ENCODE data around the gene TULP4.

The TULP4 gene

DNA sequence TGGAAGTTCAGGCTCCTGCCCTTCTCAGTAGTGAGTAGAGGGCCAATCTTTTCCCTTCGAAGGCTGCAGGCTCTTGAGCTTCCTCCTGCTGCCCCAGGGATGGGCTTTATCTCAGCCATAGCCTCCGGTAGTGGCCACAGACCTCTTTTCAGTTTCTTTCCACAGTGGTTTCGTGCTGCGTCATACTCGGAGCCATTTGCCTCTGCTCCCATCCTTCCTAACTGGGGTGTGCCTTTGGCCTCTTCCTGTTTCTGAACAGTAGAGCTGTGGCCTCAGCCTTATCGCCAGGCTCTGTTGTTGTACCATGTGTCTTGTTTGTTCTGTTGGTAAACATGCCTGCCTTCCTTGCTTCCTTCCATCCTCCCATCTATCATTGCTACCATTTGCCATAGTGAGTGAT lies 54.1 kb downstream of the TULP4 start:
- no peak overlapping the region for H3K4me3 ChIP-seq (ENCODE audit: low read length)
- TF ChIP-seq, protein P1, sequence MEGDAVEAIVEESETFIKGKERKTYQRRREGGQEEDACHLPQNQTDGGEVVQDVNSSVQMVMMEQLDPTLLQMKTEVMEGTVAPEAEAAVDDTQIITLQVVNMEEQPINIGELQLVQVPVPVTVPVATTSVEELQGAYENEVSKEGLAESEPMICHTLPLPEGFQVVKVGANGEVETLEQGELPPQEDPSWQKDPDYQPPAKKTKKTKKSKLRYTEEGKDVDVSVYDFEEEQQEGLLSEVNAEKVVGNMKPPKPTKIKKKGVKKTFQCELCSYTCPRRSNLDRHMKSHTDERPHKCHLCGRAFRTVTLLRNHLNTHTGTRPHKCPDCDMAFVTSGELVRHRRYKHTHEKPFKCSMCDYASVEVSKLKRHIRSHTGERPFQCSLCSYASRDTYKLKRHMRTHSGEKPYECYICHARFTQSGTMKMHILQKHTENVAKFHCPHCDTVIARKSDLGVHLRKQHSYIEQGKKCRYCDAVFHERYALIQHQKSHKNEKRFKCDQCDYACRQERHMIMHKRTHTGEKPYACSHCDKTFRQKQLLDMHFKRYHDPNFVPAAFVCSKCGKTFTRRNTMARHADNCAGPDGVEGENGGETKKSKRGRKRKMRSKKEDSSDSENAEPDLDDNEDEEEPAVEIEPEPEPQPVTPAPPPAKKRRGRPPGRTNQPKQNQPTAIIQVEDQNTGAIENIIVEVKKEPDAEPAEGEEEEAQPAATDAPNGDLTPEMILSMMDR (IDR thresholded peaks at IDR 0.05; ENCODE audit: insufficient read depth, low read depth, low read length, missing control alignments): no peak
- no peak for DNase-seq (ENCODE audit: low read depth)

DNA sequence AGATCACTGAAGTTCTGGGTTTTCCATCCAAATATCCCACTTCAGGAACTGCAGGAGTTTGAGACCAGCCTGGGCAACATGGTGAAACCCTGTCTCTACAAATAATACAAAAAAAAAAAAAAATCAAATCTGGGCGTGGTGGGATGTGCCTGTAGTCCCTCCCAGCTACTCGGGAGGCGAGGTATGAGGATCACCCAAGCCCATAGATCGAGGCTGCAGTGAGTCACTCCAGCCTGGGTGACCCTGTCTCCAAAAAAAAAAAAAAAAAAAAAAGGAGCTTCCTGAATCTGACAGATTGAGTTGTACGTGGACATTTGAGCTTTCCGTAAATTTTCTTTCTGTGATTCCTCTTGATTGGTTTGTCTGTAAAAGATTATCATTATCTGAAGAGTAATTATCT lies 55.6 kb downstream of the TULP4 start:
- TF ChIP-seq, protein P1 (IDR thresholded peaks at IDR 0.05; ENCODE audit: insufficient read depth, low read depth, low read length, missing control alignments): no peak
- no peak overlapping the region for H3K4me3 ChIP-seq (ENCODE audit: low read length)
- no peak for DNase-seq (ENCODE audit: low read depth)

DNA sequence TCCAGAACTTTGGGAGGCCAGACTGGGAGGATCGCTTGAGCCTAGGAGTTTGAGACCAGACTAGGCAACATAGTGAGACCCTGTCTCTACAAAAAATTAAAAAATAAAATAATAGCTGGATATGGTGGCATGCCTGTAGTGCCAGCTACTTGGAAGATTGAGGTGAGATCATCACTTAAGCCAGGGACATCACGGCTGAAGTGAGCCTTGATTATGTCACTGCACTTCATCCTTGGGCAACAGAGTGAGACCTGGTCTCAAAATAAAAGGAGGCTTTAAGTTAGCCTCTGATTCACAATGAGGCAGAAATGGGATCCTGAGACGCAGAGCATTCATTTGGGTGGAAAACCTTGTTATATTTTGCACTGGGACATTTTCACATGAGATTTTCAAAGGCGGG lies 57.0 kb downstream of the TULP4 start:
- TF ChIP-seq, protein P1 (IDR thresholded peaks at IDR 0.05; ENCODE audit: insufficient read depth, low read depth, low read length, missing control alignments): no peak
- no peak for DNase-seq (ENCODE audit: low read depth)
- H3K4me3 ChIP-seq (ENCODE audit: low read length): no peak overlapping the region

DNA sequence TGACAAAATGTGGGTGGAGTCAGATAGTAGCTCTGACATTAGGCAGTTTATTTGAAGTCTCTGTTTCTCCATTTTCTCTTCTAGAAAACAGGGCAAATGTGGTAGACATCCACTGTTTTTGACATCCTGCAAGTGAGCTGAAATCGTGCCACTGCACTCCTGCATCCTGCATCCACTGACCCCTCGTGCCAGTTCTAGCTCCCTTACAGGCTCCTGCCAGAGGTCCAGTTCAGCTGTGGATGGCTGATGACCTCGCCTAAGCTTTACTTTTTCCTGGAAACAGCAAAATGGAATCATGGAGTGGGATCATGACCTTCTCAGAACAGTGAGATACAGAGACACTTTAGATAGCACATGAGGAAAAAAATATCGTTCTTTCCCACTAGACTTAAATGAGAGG lies 58.5 kb downstream of the TULP4 start:
- H3K4me3 ChIP-seq (ENCODE audit: low read length): no peak overlapping the region
- no peak for DNase-seq (ENCODE audit: low read depth)
- TF ChIP-seq, protein P1 (IDR thresholded peaks at IDR 0.05; ENCODE audit: insufficient read depth, low read depth, low read length, missing control alignments): no peak

DNA sequence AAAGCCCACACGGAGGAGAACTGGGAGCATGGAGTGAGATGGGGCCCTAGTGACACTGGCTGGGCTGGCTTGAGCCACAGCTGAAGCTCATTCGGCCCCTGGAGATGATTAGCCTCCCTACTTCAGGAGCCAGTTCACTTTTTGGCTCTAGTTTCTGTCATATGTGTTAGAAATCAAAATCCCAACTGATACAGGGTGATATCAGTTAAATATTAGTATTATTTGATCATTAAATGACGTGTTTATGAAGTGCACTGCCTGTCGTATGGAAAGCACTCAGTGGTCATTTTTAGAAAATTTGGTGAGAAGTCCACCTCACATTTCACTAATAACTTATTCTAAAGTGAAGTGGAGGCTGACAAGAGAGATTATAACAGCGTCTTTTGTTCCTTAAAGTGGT lies 59.0 kb downstream of the TULP4 start:
- TF ChIP-seq, protein P1 (IDR thresholded peaks at IDR 0.05; ENCODE audit: insufficient read depth, low read depth, low read length, missing control alignments): no peak
- no peak overlapping the region for H3K4me3 ChIP-seq (ENCODE audit: low read length)
- no peak for DNase-seq (ENCODE audit: low read depth)

DNA sequence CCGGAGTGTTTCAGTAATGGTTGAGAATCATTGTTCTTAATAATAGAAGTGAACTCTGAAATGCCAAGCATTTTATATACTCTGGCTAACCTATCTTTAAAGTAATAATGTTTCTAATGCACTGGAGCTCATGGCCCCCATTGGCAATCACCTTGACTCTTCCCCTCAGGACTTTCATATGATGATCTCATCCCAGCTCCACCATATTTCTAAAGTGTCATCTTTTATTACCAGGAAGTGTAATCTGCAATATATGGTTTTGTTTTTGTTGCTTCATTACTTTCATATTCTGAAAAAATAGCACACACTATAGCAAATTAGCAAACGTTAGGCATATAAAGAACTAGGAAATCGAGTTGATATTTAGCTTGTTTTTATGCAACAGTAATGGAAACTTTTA lies 60.3 kb downstream of the TULP4 start:
- TF ChIP-seq, protein P1 (IDR thresholded peaks at IDR 0.05; ENCODE audit: insufficient read depth, low read depth, low read length, missing control alignments): no peak
- H3K4me3 ChIP-seq (ENCODE audit: low read length): no peak overlapping the region
- DNase-seq (ENCODE audit: low read depth): no peak

DNA sequence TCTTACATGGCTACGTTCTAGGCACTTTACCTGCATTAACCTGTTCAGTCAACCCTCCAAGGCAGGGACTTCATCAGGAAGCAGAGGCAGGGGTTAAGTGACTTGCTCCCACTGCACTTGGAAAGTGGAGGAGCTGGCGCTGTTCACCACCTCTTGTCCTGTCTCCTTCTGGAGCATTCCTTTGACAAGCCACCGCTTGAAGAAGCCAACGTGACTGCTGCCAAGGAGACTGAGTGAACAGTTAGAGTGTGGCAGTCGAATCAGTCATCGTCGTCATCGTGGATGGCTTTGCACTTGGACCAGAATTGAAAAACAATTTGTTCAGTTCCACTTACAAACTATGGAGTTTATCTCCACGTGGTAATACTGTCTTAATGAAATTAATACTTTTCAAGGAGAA lies 60.9 kb downstream of the TULP4 start:
- peak; percentile 78 for DNase-seq (ENCODE audit: low read depth)
- no peak overlapping the region for H3K4me3 ChIP-seq (ENCODE audit: low read length)
- TF ChIP-seq, protein P1 (IDR thresholded peaks at IDR 0.05; ENCODE audit: insufficient read depth, low read depth, low read length, missing control alignments): peak; percentile 10

All from epithelial cell of esophagus (primary cell).